Measurements from ENCODE around the gene DNAAF6.

Gene DNAAF6

GRCh38 chrX:107272431-107272921, 66.1 kb downstream of the DNAAF6 start:
- Histone ChIP-seq H3K4me1 (ENCODE audit: control insufficient read depth, low read length) (no peaks in the 10 kb centered on the region), H3F3A (ENCODE audit: control insufficient read depth, insufficient read depth) (no peaks in the 10 kb centered on the region), H3K9me2 (replicated peaks; ENCODE audit: control insufficient read depth, low read length) (no peaks in the 10 kb centered on the region), H3K27me3 (ENCODE audit: control insufficient read depth, low read length) (no peaks in the 10 kb centered on the region), H4K20me1 (ENCODE audit: control insufficient read depth, insufficient read depth, low read depth, low read length) (no peaks in the 10 kb centered on the region), H3K4me3 (ENCODE audit: low read length) (no peak overlapping the region), H3K36me3 (ENCODE audit: control insufficient read depth, low read length) (no peaks in the 10 kb centered on the region), H3K79me2 (ENCODE audit: control insufficient read depth, low read length) (no peaks in the 10 kb centered on the region), H3K4me2 (ENCODE audit: low read length) (no peak overlapping the region), H3K27ac (ENCODE audit: low read depth, low read length) (no peak overlapping the region), H3K9me3 (ENCODE audit: control insufficient read depth, insufficient read depth, low read length) (no peaks in the 10 kb centered on the region)
- TF ChIP-seq CTCF (IDR thresholded peaks at IDR 0.05; ENCODE audit: low read depth, low read length, poor library complexity, severe bottlenecking) (no peak), EZH2phosphoT487 (IDR thresholded peaks at IDR 0.05; ENCODE audit: borderline replicate concordance, low read length) (no peak)

GRCh38 chrX:107273795-107274194, 67.4 kb downstream of the DNAAF6 start:
- H3K9me3 ChIP-seq (ENCODE audit: control insufficient read depth, insufficient read depth, low read length) = no peaks in the 10 kb centered on the region
- no peaks in the 10 kb centered on the region for H4K20me1 ChIP-seq (ENCODE audit: control insufficient read depth, insufficient read depth, low read depth, low read length)
- H3K27ac ChIP-seq (ENCODE audit: low read depth, low read length) = no peak overlapping the region
- no peak for TF ChIP-seq EZH2phosphoT487 (IDR thresholded peaks at IDR 0.05; ENCODE audit: borderline replicate concordance, low read length)
- TF ChIP-seq CTCF (IDR thresholded peaks at IDR 0.05; ENCODE audit: low read depth, low read length, poor library complexity, severe bottlenecking) = no peak
- no peak overlapping the region for H3K4me3 ChIP-seq (ENCODE audit: low read length)
- no peaks in the 10 kb centered on the region for H3K9me2 ChIP-seq (replicated peaks; ENCODE audit: control insufficient read depth, low read length)
- H3K4me1 ChIP-seq (ENCODE audit: control insufficient read depth, low read length) = no peaks in the 10 kb centered on the region
- H3K27me3 ChIP-seq (ENCODE audit: control insufficient read depth, low read length) = no peaks in the 10 kb centered on the region
- H3F3A ChIP-seq (ENCODE audit: control insufficient read depth, insufficient read depth) = no peaks in the 10 kb centered on the region
- H3K4me2 ChIP-seq (ENCODE audit: low read length) = no peak overlapping the region
- H3K79me2 ChIP-seq (ENCODE audit: control insufficient read depth, low read length) = no peaks in the 10 kb centered on the region
- H3K36me3 ChIP-seq (ENCODE audit: control insufficient read depth, low read length) = no peaks in the 10 kb centered on the region

- no peak overlapping the region for H3K4me2 ChIP-seq (ENCODE audit: low read length)
- no peaks in the 10 kb centered on the region for H3F3A ChIP-seq (ENCODE audit: control insufficient read depth, insufficient read depth)
- no peak for TF ChIP-seq EZH2phosphoT487 (IDR thresholded peaks at IDR 0.05; ENCODE audit: borderline replicate concordance, low read length)
- H3K4me1 ChIP-seq (ENCODE audit: control insufficient read depth, low read length) = no peaks in the 10 kb centered on the region
- no peaks in the 10 kb centered on the region for H3K79me2 ChIP-seq (ENCODE audit: control insufficient read depth, low read length)
- no peaks in the 10 kb centered on the region for H4K20me1 ChIP-seq (ENCODE audit: control insufficient read depth, insufficient read depth, low read depth, low read length)
- no peak overlapping the region for H3K4me3 ChIP-seq (ENCODE audit: low read length)
- H3K36me3 ChIP-seq (ENCODE audit: control insufficient read depth, low read length) = no peaks in the 10 kb centered on the region
- no peaks in the 10 kb centered on the region for H3K27me3 ChIP-seq (ENCODE audit: control insufficient read depth, low read length)
- no peaks in the 10 kb centered on the region for H3K9me2 ChIP-seq (replicated peaks; ENCODE audit: control insufficient read depth, low read length)
- no peaks in the 10 kb centered on the region for H3K9me3 ChIP-seq (ENCODE audit: control insufficient read depth, insufficient read depth, low read length)
- H3K27ac ChIP-seq (ENCODE audit: low read depth, low read length) = no peak overlapping the region
Measured at GRCh38 chrX:107288676-107289075, 82.3 kb downstream of the DNAAF6 start.

- H3K9me3 ChIP-seq (ENCODE audit: control insufficient read depth, insufficient read depth, low read length) = no peaks in the 10 kb centered on the region
- TF ChIP-seq EZH2phosphoT487 (IDR thresholded peaks at IDR 0.05; ENCODE audit: borderline replicate concordance, low read length) = no peak
- TF ChIP-seq CTCF (IDR thresholded peaks at IDR 0.05; ENCODE audit: low read depth, low read length, poor library complexity, severe bottlenecking) = no peak
Measured at GRCh38 chrX:107290019-107290418, 83.6 kb downstream of the DNAAF6 start.

More at GRCh38 chrX:107290019-107290418, 83.6 kb downstream of the DNAAF6 start:
- no peaks in the 10 kb centered on the region for H3K79me2 ChIP-seq (ENCODE audit: control insufficient read depth, low read length)
- no peaks in the 10 kb centered on the region for H3F3A ChIP-seq (ENCODE audit: control insufficient read depth, insufficient read depth)
- H3K4me1 ChIP-seq (ENCODE audit: control insufficient read depth, low read length) = no peaks in the 10 kb centered on the region
- no peak overlapping the region for H3K27ac ChIP-seq (ENCODE audit: low read depth, low read length)
- H3K9me2 ChIP-seq (replicated peaks; ENCODE audit: control insufficient read depth, low read length) = no peaks in the 10 kb centered on the region
- H4K20me1 ChIP-seq (ENCODE audit: control insufficient read depth, insufficient read depth, low read depth, low read length) = no peaks in the 10 kb centered on the region
- no peak overlapping the region for H3K4me3 ChIP-seq (ENCODE audit: low read length)
- no peak overlapping the region for H3K4me2 ChIP-seq (ENCODE audit: low read length)
- no peaks in the 10 kb centered on the region for H3K27me3 ChIP-seq (ENCODE audit: control insufficient read depth, low read length)
- H3K36me3 ChIP-seq (ENCODE audit: control insufficient read depth, low read length) = no peaks in the 10 kb centered on the region
